Erythroblast (primary cell): ENCODE measurements around the gene SLC9A5.

ENCODE experiments used
- DNase-seq, 2 experiments: peaks; one replicate each; lab custom pipeline; 2025; lab: John Stamatoyannopoulos, UW
- GATA1 ChIP-seq: IDR thresholded peaks from 2 replicates; pipeline ENCODE4 v1.6.1; 2011; ENCODE audit warnings: low read depth, mild to moderate bottlenecking, control low read depth, low read length, moderate library complexity
- POLR2A ChIP-seq: IDR thresholded peaks from 2 replicates; pipeline ENCODE4 v1.6.1; 2011; ENCODE audit warnings: mild to moderate bottlenecking, low read length

SLC9A5 gene

GRCh38 chr16:67247192-67248072 is 1.3 kb upstream of the SLC9A5 start, which contains the start of gene FHOD1:
Gene FHOD1 (minus strand): TSS chr16:67247481. CDS start chr16:67247410, 71 bp downstream.
- no peak for TF ChIP-seq GATA1
- TF ChIP-seq POLR2A: peak; percentile 70
- peak; percentile 98 for DNase-seq

GRCh38 chr16:67248073-67248400 is 742 bp upstream of the SLC9A5 start:
- TF ChIP-seq GATA1 (no peak), POLR2A (no peak)
- no peak for DNase-seq

GRCh38 chr16:67249178-67250044 is 632 bp downstream of the SLC9A5 start:
- TF ChIP-seq GATA1 (no peak), POLR2A (no peak)

GRCh38 chr16:67250045-67250327 is 1.2 kb downstream of the SLC9A5 start:
- no peak for DNase-seq
- TF ChIP-seq GATA1 (no peak), POLR2A (no peak)

More at GRCh38 chr16:67249178-67250044, 632 bp downstream of the SLC9A5 start:
- no peak for DNase-seq

- no peak for TF ChIP-seq GATA1
- no peak for TF ChIP-seq POLR2A
- no peak for DNase-seq
Observed at GRCh38 chr16:67252609-67253497, 4.1 kb downstream of the SLC9A5 start.

GRCh38 chr16:67254801-67255552 is 6.2 kb downstream of the SLC9A5 start:
- no peak for TF ChIP-seq POLR2A
- TF ChIP-seq GATA1: no peak
- peak; percentile 68 to 79 for DNase-seq

GRCh38 chr16:67255553-67256221 is 6.9 kb downstream of the SLC9A5 start:
- no peak for TF ChIP-seq GATA1
- no peak for DNase-seq

- no peak for DNase-seq
- TF ChIP-seq POLR2A: no peak
- TF ChIP-seq GATA1: no peak
Observed at GRCh38 chr16:67256701-67257230, 8.0 kb downstream of the SLC9A5 start.

GRCh38 chr16:67257486-67258160 is 8.8 kb downstream of the SLC9A5 start:
- no peak for DNase-seq
- TF ChIP-seq GATA1: no peak
- TF ChIP-seq POLR2A: no peak

GRCh38 chr16:67258161-67258835 is 9.5 kb downstream of the SLC9A5 start:
- TF ChIP-seq GATA1 (no peak), POLR2A (no peak)
- DNase-seq: no peak

GRCh38 chr16:67259705-67260104 is 10.9 kb downstream of the SLC9A5 start:
- no peak for DNase-seq
- no peak for TF ChIP-seq POLR2A
